SK-N-SH (cell line): ENCODE data around the gene NRIP2. TPM values are rescaled to one million over a fixed set of nuclear protein-coding genes. Genes with fewer than 3 reads are reported as not detected.

Experiments
- CTCF ChIA-PET: fragments of 300-600, 350-600 bp; formaldehyde crosslinking; extraction: SDS; loops from one replicate; lab custom pipeline; 2021; lab: Yijun Ruan, JAX
- POLR2A ChIA-PET: fragments of 350-600 bp; sonication (Branson Sonifier 250); formaldehyde crosslinking; extraction: SDS; loops from one replicate; lab custom pipeline; 2020; ENCODE audit warnings: antibody characterized with exemption, inconsistent platforms; lab: Yijun Ruan, JAX
- DNase-seq: peaks from one replicate; pipeline ENCODE4 v3.0.0; 2012
- H2AFZ ChIP-seq: fragments of 200-600 bp; sonication (generic); 2 replicates; pipeline ENCODE4 v1.8.1; 2016; ENCODE audit warnings: antibody characterized with exemption, mild to moderate bottlenecking, low read depth
- H3F3A ChIP-seq: fragments of 200-600 bp; sonication (generic); replicated peaks from 2 replicates; pipeline ENCODE3; 2016; ENCODE audit warnings: antibody characterized with exemption, mild to moderate bottlenecking; ENCODE audit not compliant: insufficient read depth
- H3K27ac ChIP-seq, 2 experiments: fragments of 200-500 bp in 1 of 2; fragments of 200-600 bp in 1 of 2; sonication (Bioruptor generic) in 1 of 2; sonication (generic), shearing (Covaris generic) in 1 of 2; 2 replicates each; pipeline versions ENCODE4 v1.5.1 to v1.6.1; 2014 to 2016; ENCODE audit warnings: low read depth in 2 of 2, inconsistent platforms in 1 of 2, low read length in 1 of 2, mild to moderate bottlenecking in 1 of 2, mixed read lengths in 1 of 2
- H3K27me3 ChIP-seq: fragments of 200-600 bp; sonication (generic), shearing (Covaris generic); 2 replicates; pipeline ENCODE4 v1.6.1; 2016; ENCODE audit warnings: mixed run types; ENCODE audit not compliant: insufficient read depth
- H3K36me3 ChIP-seq, 2 experiments: fragments of 200-500 bp in 1 of 2; fragments of 200-600 bp in 1 of 2; sonication (Bioruptor generic) in 1 of 2; sonication (generic) in 1 of 2; replicated peaks in 1 of 2; 2 replicates each; pipeline versions ENCODE3 to v1.5.1; 2014 to 2016; ENCODE audit warnings: low read length in 1 of 2, mild to moderate bottlenecking in 1 of 2; ENCODE audit not compliant: insufficient read depth in 2 of 2, control insufficient read depth in 1 of 2
- H3K4me1 ChIP-seq, 2 experiments: fragments of 200-500 bp in 1 of 2; fragments of 200-600 bp in 1 of 2; sonication (Bioruptor generic) in 1 of 2; sonication (generic), shearing (Covaris generic) in 1 of 2; 2 replicates each; pipeline versions ENCODE4 v1.5.1 to v1.6.1; 2014 to 2016; ENCODE audit warnings: low read depth in 1 of 2, low read length in 1 of 2, mixed run types in 1 of 2; ENCODE audit not compliant: insufficient read depth in 2 of 2, control insufficient read depth in 1 of 2
- H3K4me2 ChIP-seq: fragments of 200-600 bp; sonication (generic), shearing (Covaris generic); 2 replicates; pipeline ENCODE4 v1.6.1; 2017; ENCODE audit warnings: mixed run types
- H3K4me3 ChIP-seq, 2 experiments: fragments of 200-500 bp in 1 of 2; fragments of 200-600 bp in 1 of 2; sonication (Bioruptor generic) in 1 of 2; sonication (generic), shearing (Covaris generic) in 1 of 2; 2 replicates each; pipeline versions ENCODE4 v1.5.1 to v1.8.1; 2014 to 2016; ENCODE audit warnings: low read depth in 2 of 2, inconsistent platforms in 1 of 2, low read length in 1 of 2, mild to moderate bottlenecking in 1 of 2, mixed read lengths in 1 of 2, moderate library complexity in 1 of 2
- H3K79me2 ChIP-seq: fragments of 200-600 bp; sonication (generic); 2 replicates; pipeline ENCODE4 v1.8.1; 2017; ENCODE audit warnings: mild to moderate bottlenecking; ENCODE audit not compliant: insufficient read depth
- H3K9ac ChIP-seq: fragments of 200-600 bp; sonication (generic); 2 replicates; pipeline ENCODE4 v1.6.1; 2017; ENCODE audit warnings: mixed run types
- H3K9me2 ChIP-seq: fragments of 200-600 bp; sonication (generic); 2 replicates; pipeline ENCODE4 v1.6.1; 2017; ENCODE audit warnings: mixed run types
- H3K9me3 ChIP-seq: fragments of 200-600 bp; sonication (generic); 2 replicates; pipeline ENCODE4 v1.6.1; 2017; ENCODE audit warnings: mixed run types, mild to moderate bottlenecking, moderate library complexity
- H4K20me1 ChIP-seq: fragments of 200-600 bp; sonication (generic); 2 replicates; pipeline ENCODE4 v1.6.1; 2017; ENCODE audit warnings: mild to moderate bottlenecking, mixed run types; ENCODE audit not compliant: insufficient read depth
- CHD2 ChIP-seq: fragments of 150-350 bp; IDR thresholded peaks from 2 replicates; pipeline ENCODE4 v1.6.1; 2018; ENCODE audit warnings: low read length; ENCODE audit not compliant: partially characterized antibody
- CTCF ChIP-seq: fragments of 200-600 bp; sonication (generic); IDR thresholded peaks from 2 replicates; pipeline ENCODE4 v1.6.1; 2017; ENCODE audit warnings: antibody characterized with exemption, mild to moderate bottlenecking, moderate library complexity
- ELF1 ChIP-seq: IDR thresholded peaks from 2 replicates; pipeline ENCODE4 v1.4.0; 2012
- EP300 ChIP-seq, 2 experiments: IDR thresholded peaks; 2 replicates each; pipeline versions ENCODE4 v1.4.0 to v1.6.1; 2012; ENCODE audit warnings: borderline replicate concordance in 1 of 2, low read depth in 1 of 2, low read length in 1 of 2
- EZH2phosphoT487 ChIP-seq: fragments of 200-600 bp; sonication (generic); IDR thresholded peaks from 2 replicates; pipeline ENCODE4 v1.6.1; 2017; ENCODE audit warnings: low read depth, mixed run types, mild to moderate bottlenecking, antibody characterized with exemption, moderate library complexity, borderline replicate concordance
- FOXM1 ChIP-seq: IDR thresholded peaks from 2 replicates; pipeline ENCODE4 v1.4.0; 2012; ENCODE audit warnings: low read depth, mild to moderate bottlenecking
- IRF3 ChIP-seq: fragments of 150-350 bp; IDR thresholded peaks from 2 replicates; pipeline ENCODE4 v1.6.1; 2016; ENCODE audit warnings: mild to moderate bottlenecking, low read depth, low read length
- JUND ChIP-seq: IDR thresholded peaks from 2 replicates; pipeline ENCODE4 v1.4.0; 2012
- POLR2AphosphoS5 ChIP-seq: IDR thresholded peaks from 2 replicates; pipeline ENCODE4 v1.6.1; 2012; ENCODE audit warnings: low read depth, low read length
- TAF1 ChIP-seq: IDR thresholded peaks from 2 replicates; pipeline ENCODE4 v1.6.1; 2012; ENCODE audit warnings: low read depth, mild to moderate bottlenecking, low read length, moderate library complexity, borderline replicate concordance
- YY1 ChIP-seq: IDR thresholded peaks from 2 replicates; pipeline ENCODE4 v1.4.0; 2012; ENCODE audit warnings: low read depth, mild to moderate bottlenecking
- WGBS: methylation state at CpG from one replicate; pipeline ENCODE4 v1.1.6; 2017; ENCODE audit warnings: low lambda C conversion rate; 5-methylcytosine and 5-hydroxymethylcytosine counted together
- polyA plus RNA-seq, 3 experiments: library from polyadenylated mRNA; depleted of rRNA; stranded (reverse); fragments of >200 nt; gene quantifications; 2 replicates each; pipeline ENCODE4 v1.2.3, GENCODE V29; 2012

Gene NRIP2
- polyA plus RNA-seq, 1 of the 3 experiments (the other 2 are of a cell fraction): not detected

- TF ChIP-seq EZH2phosphoT487 (no peak), ELF1 (no peak), TAF1 (0 out of 2 replicates have a peak, but pooled peaks have one; percentile 58), POLR2AphosphoS5 (peak; percentile 76), CTCF (no peak), JUND (no peak), FOXM1 (no peak), IRF3 (no peak)
These were observed 40.0 kb downstream of the NRIP2 start, which contains the start of gene FKBP4 (continued) for GRCh38 chr12:2794736-2795289.

GRCh38 chr12:2794191-2794735, 40.6 kb downstream of the NRIP2 start:
- Histone ChIP-seq H3K4me1 (peaks cover 0 to 23% of the 10 kb centered on the region in 2 experiments; a peak in 3 of 4 replicates), H3K4me2 (peak overlapping the region; percentile 94), H3F3A (no peaks in the 10 kb centered on the region), H3K4me3 (peak overlapping the region; percentile 65 to 84), H3K27me3 (no peaks in the 10 kb centered on the region), H3K9me3 (no peaks in the 10 kb centered on the region), H3K9me2 (no peaks in the 10 kb centered on the region), H3K36me3 (peaks cover 10 to 29% of the 10 kb centered on the region in 2 experiments), H4K20me1 (0 out of 2 replicates have a peak, but pooled peaks cover 5% of the 10 kb centered on the region), H3K27ac (peak overlapping the region in 1 of 2 experiments; percentile 76; a peak in 2 of 4 replicates), H3K9ac (peak overlapping the region; percentile 61; the same call in 1 of the 2 replicates), H2AFZ (peak overlapping the region; percentile 83; the same call in 1 of the 2 replicates), H3K79me2 (peaks cover 24% of the 10 kb centered on the region)
- ChIA-PET POLR2A (interaction anchor here (0.6 to 1.7 kb wide), 4 partner anchors 10 to 1606 kb away, joined by 3 read pairs; partner anchors contain the start of gene TULP3), CTCF (interaction anchor here (1.1 to 6.7 kb wide), 2 partner anchors 10 to 20 kb away, joined by 3 to 54 read pairs; no protein-coding TSS in a partner anchor)
- no peak for DNase-seq
- 22% methylated on average over 28 of the region's 49 CpGs for WGBS
- TF ChIP-seq EP300 (IDR thresholded peaks at IDR 0.05; ENCODE audit: borderline replicate concordance in 1 of 2, low read depth in 1 of 2, low read length in 1 of 2): peak in 1 of 2 experiments; percentile 66; a peak in 2 of 4 replicates
- TF ChIP-seq CHD2: no peak
- TF ChIP-seq YY1: no peak
